H1 (cell line): Measurements from ENCODE around the gene OLFM1. TPM values are rescaled to one million over a fixed set of nuclear protein-coding genes. Genes with fewer than 3 reads are reported as not detected.

Source experiments
- CTCF ChIA-PET: fragments of 300-600 bp; sonication (Branson Sonifier 250); formaldehyde crosslinking; loops from one replicate; lab custom pipeline; 2021; ENCODE audit not compliant: partially characterized antibody; lab: Charles Lee
- POLR2A ChIA-PET: fragments of 300-600 bp; sonication (Branson Sonifier 250); formaldehyde crosslinking; loops from one replicate; lab custom pipeline; 2021; ENCODE audit warnings: inconsistent platforms; ENCODE audit not compliant: partially characterized antibody; lab: Charles Lee
- DNase-seq, 2 experiments: peaks; one replicate each; pipeline versions ENCODE4 v3.0.0 to v3.0.0-alpha.2; 2010 to 2022; ENCODE audit warnings: low spot score in 2 of 2, low read depth in 1 of 2, mixed read lengths in 1 of 2
- FAIRE-seq: peaks from 2 replicates; lab custom pipeline; 2011; peaks lifted over from hg19 to GRCh38; lab: Jason Lieb, UNC
- H2AFZ ChIP-seq: 2 replicates; pipeline ENCODE4 v1.8.1; 2012; ENCODE audit warnings: low read length, inconsistent platforms
- H2AK5ac ChIP-seq: 2 replicates; pipeline ENCODE4 v1.6.1; 2013; ENCODE audit warnings: low read depth, low read length
- H2BK120ac ChIP-seq: replicated peaks from 2 replicates; pipeline ENCODE3; 2013; ENCODE audit warnings: low read depth, low read length, inconsistent platforms
- H2BK12ac ChIP-seq: 2 replicates; pipeline ENCODE4 v1.6.1; 2013; ENCODE audit warnings: low read depth, low read length
- H2BK15ac ChIP-seq: 2 replicates; pipeline ENCODE4 v1.6.1; 2013; ENCODE audit warnings: low read length
- H2BK20ac ChIP-seq: 2 replicates; pipeline ENCODE4 v1.6.1; 2013; ENCODE audit warnings: low read length
- H2BK5ac ChIP-seq: 2 replicates; pipeline ENCODE4 v1.6.1; 2013; ENCODE audit warnings: low read depth, low read length
- H3K14ac ChIP-seq: 2 replicates; pipeline ENCODE4 v1.6.1; 2013; ENCODE audit warnings: inconsistent platforms; ENCODE audit not compliant: insufficient read length
- H3K18ac ChIP-seq: 2 replicates; pipeline ENCODE4 v1.6.1; 2013; ENCODE audit warnings: low read length; ENCODE audit errors: extremely low read depth
- H3K23ac ChIP-seq: 2 replicates; pipeline ENCODE4 v1.6.1; 2013; ENCODE audit warnings: inconsistent platforms; ENCODE audit not compliant: insufficient read length
- H3K23me2 ChIP-seq: 2 replicates; pipeline ENCODE4 v1.6.1; 2013; ENCODE audit warnings: low read depth, low read length
- H3K27ac ChIP-seq: 2 replicates; pipeline ENCODE4 v1.6.1; 2011; ENCODE audit warnings: low read depth, low read length, inconsistent platforms
- H3K27me3 ChIP-seq, 4 experiments: replicated peaks in 1 of 4; 1 replicate in 1 of 4; 2 replicates in 3 of 4; pipeline versions ENCODE4 v1.6.1 to v1.8.1; 2011 to 2013; ENCODE audit warnings: low read length in 3 of 4, mild to moderate bottlenecking in 3 of 4, inconsistent platforms in 2 of 4, mixed read lengths in 2 of 4, moderate library complexity in 1 of 4; ENCODE audit not compliant: control insufficient read depth in 3 of 4, insufficient read depth in 3 of 4; ENCODE audit errors: extremely low read depth in 1 of 4
- H3K36me3 ChIP-seq, 4 experiments: 2 replicates each; pipeline versions ENCODE4 v1.6.1 to v1.8.1; 2011 to 2013; ENCODE audit warnings: mild to moderate bottlenecking in 4 of 4, low read length in 3 of 4, moderate library complexity in 2 of 4, control low read depth in 1 of 4, inconsistent platforms in 1 of 4; ENCODE audit not compliant: insufficient read depth in 4 of 4, control insufficient read depth in 2 of 4
- H3K4ac ChIP-seq: replicated peaks from 2 replicates; pipeline ENCODE3; 2013; ENCODE audit warnings: low read length, low read depth, mixed read lengths, inconsistent platforms; ENCODE audit not compliant: insufficient read length
- H3K4me1 ChIP-seq, 4 experiments: replicated peaks in 1 of 4; 1 replicate in 1 of 4; 2 replicates in 3 of 4; pipeline versions ENCODE4 v1.6.1 to v1.8.1; 2011 to 2013; ENCODE audit warnings: low read length in 3 of 4, inconsistent platforms in 2 of 4, mixed read lengths in 1 of 4; ENCODE audit not compliant: insufficient read depth in 4 of 4, control insufficient read depth in 3 of 4
- H3K4me2 ChIP-seq, 2 experiments: 2 replicates each; pipeline versions ENCODE4 v1.6.1 to v1.8.1; 2011 to 2013; ENCODE audit warnings: low read depth in 2 of 2, low read length in 2 of 2, control low read depth in 1 of 2, inconsistent platforms in 1 of 2, mild to moderate bottlenecking in 1 of 2; ENCODE audit not compliant: insufficient read depth in 1 of 2
- H3K4me3 ChIP-seq, 4 experiments: fragments of 200-600, 300-600 bp in 1 of 4; sonication (generic), shearing (Covaris generic), sonication (Bioruptor Twin) in 1 of 4; 2 replicates each; pipeline versions ENCODE4 v1.5.1 to v1.8.1; 2011 to 2016; ENCODE audit warnings: low read length in 4 of 4, low read depth in 3 of 4, control low read depth in 2 of 4, inconsistent platforms in 2 of 4, mild to moderate bottlenecking in 2 of 4, mixed read lengths in 1 of 4, moderate library complexity in 1 of 4; ENCODE audit not compliant: insufficient read depth in 2 of 4; ENCODE audit errors: extremely low read depth in 1 of 4
- H3K56ac ChIP-seq: replicated peaks from 2 replicates; pipeline ENCODE3; 2013; ENCODE audit warnings: low read depth, mild to moderate bottlenecking, mixed read lengths, low read length, inconsistent platforms; ENCODE audit not compliant: insufficient read length
- H3K79me1 ChIP-seq: 2 replicates; pipeline ENCODE4 v1.6.1; 2013; ENCODE audit warnings: low read depth, low read length, control low read depth
- H3K79me2 ChIP-seq, 2 experiments: 2 replicates each; pipeline versions ENCODE4 v1.6.1 to v1.8.1; 2012 to 2013; ENCODE audit warnings: low read length in 2 of 2, mild to moderate bottlenecking in 2 of 2, inconsistent platforms in 1 of 2; ENCODE audit not compliant: insufficient read depth in 2 of 2, control insufficient read depth in 1 of 2
- H3K9ac ChIP-seq, 4 experiments: replicated peaks in 1 of 4; 1 replicate in 1 of 4; 2 replicates in 3 of 4; pipeline versions ENCODE4 v1.6.1 to v1.8.1; 2011 to 2013; ENCODE audit warnings: low read depth in 3 of 4, low read length in 3 of 4, control low read depth in 2 of 4, mild to moderate bottlenecking in 2 of 4, moderate library complexity in 2 of 4, inconsistent platforms in 1 of 4; ENCODE audit errors: extremely low read depth in 1 of 4
- H3K9me3 ChIP-seq, 2 experiments: 2 replicates each; pipeline versions ENCODE4 v1.6.1 to v1.8.1; 2012 to 2013; ENCODE audit warnings: mild to moderate bottlenecking in 2 of 2, moderate library complexity in 2 of 2, control low read depth in 1 of 2, inconsistent platforms in 1 of 2, low read depth in 1 of 2, low read length in 1 of 2, mixed read lengths in 1 of 2; ENCODE audit not compliant: insufficient read depth in 2 of 2
- H4K20me1 ChIP-seq, 2 experiments: replicated peaks in 1 of 2; 2 replicates each; pipeline versions ENCODE3 to v1.8.1; 2011 to 2013; ENCODE audit warnings: inconsistent platforms in 2 of 2, low read length in 2 of 2, mild to moderate bottlenecking in 1 of 2; ENCODE audit not compliant: insufficient read depth in 2 of 2, control insufficient read depth in 1 of 2
- H4K5ac ChIP-seq: 2 replicates; pipeline ENCODE4 v1.6.1; 2013; ENCODE audit warnings: low read length, low read depth, mixed read lengths, inconsistent platforms; ENCODE audit not compliant: insufficient read length
- H4K8ac ChIP-seq: 2 replicates; pipeline ENCODE4 v1.8.0; 2013; ENCODE audit warnings: mild to moderate bottlenecking, moderate library complexity, low read length, inconsistent platforms; ENCODE audit not compliant: insufficient read depth; ENCODE audit errors: extremely low read depth
- H4K91ac ChIP-seq: replicated peaks from 2 replicates; pipeline ENCODE3; 2013; ENCODE audit warnings: low read length, mixed read lengths, inconsistent platforms; ENCODE audit not compliant: insufficient read length
- ASH2L ChIP-seq: fragments of 200-600, 300-600 bp; sonication (generic); IDR thresholded peaks from one replicate; pipeline ENCODE4 v1.7.1; 2017; ENCODE audit warnings: low read length
- JUND ChIP-seq: IDR thresholded peaks from 2 replicates; pipeline ENCODE4 v1.6.1; 2011; ENCODE audit warnings: mild to moderate bottlenecking, improper control_type of control experiment, low read length
- RXRA ChIP-seq: IDR thresholded peaks from 2 replicates; pipeline ENCODE4 v1.6.1; 2011; ENCODE audit warnings: low read depth, mild to moderate bottlenecking, low read length, moderate library complexity; ENCODE audit not compliant: insufficient read depth
- TEAD4 ChIP-seq: IDR thresholded peaks from 2 replicates; pipeline ENCODE4 v1.6.1; 2012; ENCODE audit warnings: low read depth, low read length, inconsistent platforms, mixed read lengths
- WGBS, 2 experiments: shearing (Covaris generic) in 1 of 2; methylation state at CpG; one replicate each; pipeline versions ENCODE4 v1.1.6 to v1.1.7; 2013 to 2015; ENCODE audit warnings: low lambda C conversion rate in 2 of 2, mixed read lengths in 2 of 2, inconsistent platforms in 1 of 2, low coverage in 1 of 2, missing lambda C conversion rate in 1 of 2; ENCODE audit not compliant: insufficient replicate concordance in 2 of 2, insufficient coverage in 1 of 2, insufficient read length in 1 of 2; ENCODE audit errors: extremely low coverage in 1 of 2, missing lambda C conversion rate in 1 of 2; 5-methylcytosine and 5-hydroxymethylcytosine counted together
- polyA plus RNA-seq, 7 experiments: library from polyadenylated mRNA; depleted of rRNA in 3 of 7; stranded (reverse) in 5 of 7; unstranded in 2 of 7; fragments of >200 nt in 5 of 7; fragments of 200-250 nt in 2 of 7; gene quantifications; 1 replicate in 5 of 7; 2 replicates in 1 of 7; 4 replicates in 1 of 7; pipeline versions ENCODE4 v1.2.1 to v1.2.3, GENCODE V29; 2011 to 2013; ENCODE audit warnings: missing spikeins in 2 of 7, mixed read lengths in 2 of 7
- total RNA-seq: library from RNA; stranded (reverse); fragmentation: NEBNext Ultra II Directional; extraction: Animal tissue kit (Norgen Biotek cat#: 25700); gene quantifications from 2 replicates; pipeline ENCODE4 v1.2.1, GENCODE V29; 2021
- TF ChIP-seq, protein P1 (sequence below): IDR thresholded peaks from 2 replicates; pipeline ENCODE4 v1.6.1; 2011; ENCODE audit warnings: low read length, improper control_type of control experiment
- TF ChIP-seq, protein P2 (sequence below): IDR thresholded peaks from 2 replicates; pipeline ENCODE4 v1.6.1; 2012; ENCODE audit warnings: low read length, inconsistent platforms
- TF ChIP-seq, protein P3 (sequence below): IDR thresholded peaks from 2 replicates; pipeline ENCODE4 v1.6.1; 2011; ENCODE audit warnings: low read depth, mild to moderate bottlenecking, low read length; ENCODE audit not compliant: insufficient read depth

OLFM1 gene
- total and polyA plus RNA-seq, 2 of the 8 experiments (the other 6 are each of a cell fraction or from before 2014, with no cell fraction given) = 53.0 to 53.4 TPM

DNA sequence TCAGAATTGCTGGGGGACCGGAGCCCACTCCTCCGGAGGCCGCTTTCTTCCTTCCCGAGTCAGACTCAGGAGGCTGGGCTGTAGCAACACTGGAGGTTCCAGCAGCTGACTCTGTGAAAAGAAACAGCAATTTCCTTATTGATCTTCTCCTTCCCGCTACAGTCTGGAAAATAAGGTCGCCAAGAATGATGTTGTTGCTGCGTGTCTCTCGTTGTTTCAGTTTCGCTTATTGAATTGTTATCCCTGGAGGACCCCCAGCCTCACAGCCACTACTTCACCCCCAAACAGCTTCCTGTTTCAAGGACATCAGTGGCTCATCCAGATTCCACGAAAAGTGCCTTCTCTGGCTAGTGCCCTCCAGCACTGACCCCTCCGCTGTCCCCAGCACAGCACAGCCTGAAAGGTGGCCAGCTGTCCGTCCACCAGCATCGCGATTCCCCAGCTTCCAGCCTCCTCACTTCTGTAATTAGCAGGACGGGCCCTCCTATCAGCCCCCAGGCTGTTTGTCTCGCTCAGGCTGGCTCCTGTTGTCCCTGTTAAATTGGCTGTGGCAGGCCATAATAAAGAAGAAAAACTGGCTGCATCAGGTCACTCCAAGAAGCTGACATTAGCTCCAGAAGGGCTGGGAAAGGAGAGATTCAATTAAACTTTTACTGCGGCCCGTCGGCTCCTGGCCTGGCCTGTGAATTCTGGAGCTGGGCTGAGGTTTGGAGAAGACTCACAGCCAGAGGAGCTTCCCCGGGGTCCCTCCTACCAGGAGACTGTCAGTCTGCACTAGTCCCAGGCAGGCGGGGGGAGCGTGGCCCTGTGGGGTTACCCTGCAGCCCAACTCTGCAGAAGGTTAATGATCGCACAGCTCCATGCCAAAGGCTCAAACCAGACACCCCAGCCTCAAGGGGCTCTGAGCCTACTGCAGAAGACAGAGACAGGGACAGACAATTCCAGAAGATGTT is 40.5 kb downstream of the OLFM1 start:
- H3K14ac ChIP-seq = no peak overlapping the region
- no peak overlapping the region for H2BK12ac ChIP-seq
- no peak overlapping the region for H2AK5ac ChIP-seq
- H4K20me1 ChIP-seq = no peaks in the 10 kb centered on the region
- ChIA-PET CTCF (interaction anchor here (0.7 to 1.6 kb wide), 3 partner anchors 9 to 42 kb away, joined by 3 to 6 read pairs (median 3); no protein-coding TSS in a partner anchor), POLR2A (no interaction called here)
- no peak overlapping the region for H2BK120ac ChIP-seq
- H3K27me3 ChIP-seq = no peaks in the 10 kb centered on the region
- DNase-seq = no peak
- H3K79me2 ChIP-seq = no peaks in the 10 kb centered on the region
- no peak overlapping the region for H3K18ac ChIP-seq
- H3K79me1 ChIP-seq = no peaks in the 10 kb centered on the region
- no peaks in the 10 kb centered on the region for H3K23me2 ChIP-seq
- no peak overlapping the region for H4K91ac ChIP-seq
- FAIRE-seq = no peak
- H3K9me3 ChIP-seq = peaks cover 0 to 5% of the 10 kb centered on the region in 2 experiments; a peak in 2 of 4 replicates
- H3K56ac ChIP-seq = no peak overlapping the region
- H2BK15ac ChIP-seq = no peak overlapping the region
- H3K4me3 ChIP-seq = no peak overlapping the region
- 77% methylated on average over 23 of the region's 23 CpGs; no CpG with 5 or more reads in 1 of the 2 experiments for WGBS, 2 experiments
- H3K27ac ChIP-seq = no peak overlapping the region
- H3K4me1 ChIP-seq = peaks cover 0 to 5% (median 0%) of the 10 kb centered on the region in 4 experiments; a peak in 1 of 7 replicates
- no peaks in the 10 kb centered on the region for H3K36me3 ChIP-seq
- H2AFZ ChIP-seq = no peak overlapping the region
- no peak overlapping the region for H3K4me2 ChIP-seq
- no peak overlapping the region for H4K5ac ChIP-seq
- no peak overlapping the region for H3K9ac ChIP-seq
- no peak overlapping the region for H2BK5ac ChIP-seq
- H4K8ac ChIP-seq = no peak overlapping the region
- no peak overlapping the region for H2BK20ac ChIP-seq
- H3K23ac ChIP-seq = no peak overlapping the region
- H3K4ac ChIP-seq = no peak overlapping the region
- TF ChIP-seq RXRA (no peak), ASH2L (no peak), JUND (no peak), TEAD4 (no peak)
- TF ChIP-seq, protein P1, sequence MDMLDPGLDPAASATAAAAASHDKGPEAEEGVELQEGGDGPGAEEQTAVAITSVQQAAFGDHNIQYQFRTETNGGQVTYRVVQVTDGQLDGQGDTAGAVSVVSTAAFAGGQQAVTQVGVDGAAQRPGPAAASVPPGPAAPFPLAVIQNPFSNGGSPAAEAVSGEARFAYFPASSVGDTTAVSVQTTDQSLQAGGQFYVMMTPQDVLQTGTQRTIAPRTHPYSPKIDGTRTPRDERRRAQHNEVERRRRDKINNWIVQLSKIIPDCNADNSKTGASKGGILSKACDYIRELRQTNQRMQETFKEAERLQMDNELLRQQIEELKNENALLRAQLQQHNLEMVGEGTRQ = no peak
- TF ChIP-seq, protein P2, sequence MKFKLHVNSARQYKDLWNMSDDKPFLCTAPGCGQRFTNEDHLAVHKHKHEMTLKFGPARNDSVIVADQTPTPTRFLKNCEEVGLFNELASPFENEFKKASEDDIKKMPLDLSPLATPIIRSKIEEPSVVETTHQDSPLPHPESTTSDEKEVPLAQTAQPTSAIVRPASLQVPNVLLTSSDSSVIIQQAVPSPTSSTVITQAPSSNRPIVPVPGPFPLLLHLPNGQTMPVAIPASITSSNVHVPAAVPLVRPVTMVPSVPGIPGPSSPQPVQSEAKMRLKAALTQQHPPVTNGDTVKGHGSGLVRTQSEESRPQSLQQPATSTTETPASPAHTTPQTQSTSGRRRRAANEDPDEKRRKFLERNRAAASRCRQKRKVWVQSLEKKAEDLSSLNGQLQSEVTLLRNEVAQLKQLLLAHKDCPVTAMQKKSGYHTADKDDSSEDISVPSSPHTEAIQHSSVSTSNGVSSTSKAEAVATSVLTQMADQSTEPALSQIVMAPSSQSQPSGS = no peak
- TF ChIP-seq, protein P3, sequence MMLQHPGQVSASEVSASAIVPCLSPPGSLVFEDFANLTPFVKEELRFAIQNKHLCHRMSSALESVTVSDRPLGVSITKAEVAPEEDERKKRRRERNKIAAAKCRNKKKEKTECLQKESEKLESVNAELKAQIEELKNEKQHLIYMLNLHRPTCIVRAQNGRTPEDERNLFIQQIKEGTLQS = no peak
